GM23248 (cell line): Measurements from ENCODE around the gene KDM6A. TPM values are rescaled to one million over a fixed set of nuclear protein-coding genes. Genes with fewer than 3 reads are reported as not detected.

Experiments used
- DNase-seq: peaks from one replicate; pipeline ENCODE4 v3.0.0-alpha.2; 2015
- H2AFZ ChIP-seq: fragments of 200-600 bp; sonication (generic); 2 replicates; pipeline ENCODE4 v1.6.1; 2016; ENCODE audit warnings: antibody characterized with exemption
- H3F3A ChIP-seq: fragments of 200-600 bp; sonication (generic); 2 replicates; pipeline ENCODE4 v1.6.1; 2016; ENCODE audit warnings: mild to moderate bottlenecking, antibody characterized with exemption, mixed run types; ENCODE audit not compliant: insufficient read depth
- H3K27ac ChIP-seq: fragments of 200-600 bp; sonication (generic); 2 replicates; pipeline ENCODE4 v1.5.1; 2016; ENCODE audit warnings: mild to moderate bottlenecking
- H3K27me3 ChIP-seq: fragments of 200-600 bp; sonication (generic); replicated peaks from 2 replicates; pipeline ENCODE4 v1.6.1; 2016; ENCODE audit warnings: mild to moderate bottlenecking; ENCODE audit not compliant: insufficient read depth
- H3K36me3 ChIP-seq: fragments of 200-600 bp; sonication (generic); 2 replicates; pipeline ENCODE4 v1.6.1; 2016; ENCODE audit warnings: low read depth, mild to moderate bottlenecking
- H3K4me1 ChIP-seq: fragments of 200-600 bp; sonication (generic); 2 replicates; pipeline ENCODE4 v1.6.1; 2016; ENCODE audit warnings: mild to moderate bottlenecking; ENCODE audit not compliant: insufficient read depth
- H3K4me2 ChIP-seq: fragments of 200-600 bp; sonication (generic); one replicate; pipeline ENCODE4 v1.6.1; 2016; ENCODE audit warnings: mild to moderate bottlenecking; ENCODE audit not compliant: unreplicated experiment
- H3K4me3 ChIP-seq: fragments of 200-600 bp; sonication (generic); 2 replicates; pipeline ENCODE4 v1.5.1; 2016; ENCODE audit warnings: mild to moderate bottlenecking
- H3K79me2 ChIP-seq: fragments of 200-600 bp; sonication (generic); 2 replicates; pipeline ENCODE4 v1.6.1; 2016; ENCODE audit warnings: mild to moderate bottlenecking; ENCODE audit not compliant: insufficient read depth
- H3K9ac ChIP-seq: fragments of 200-600 bp; sonication (generic); 2 replicates; pipeline ENCODE4 v1.6.1; 2016; ENCODE audit warnings: mild to moderate bottlenecking
- H3K9me2 ChIP-seq: fragments of 200-600 bp; sonication (generic); 2 replicates; pipeline ENCODE4 v1.6.1; 2016; ENCODE audit warnings: mixed run types, mild to moderate bottlenecking, moderate library complexity; ENCODE audit not compliant: insufficient read depth
- H3K9me3 ChIP-seq: fragments of 200-600 bp; sonication (generic); one replicate; pipeline ENCODE4 v1.6.1; 2017; ENCODE audit warnings: low read depth
- H4K20me1 ChIP-seq: fragments of 200-600 bp; sonication (generic); 2 replicates; pipeline ENCODE4 v1.6.0; 2016; ENCODE audit not compliant: insufficient read depth
- EZH2 ChIP-seq: fragments of 200-600 bp; sonication (generic); IDR thresholded peaks from 2 replicates; pipeline ENCODE4 v1.6.1; 2018; ENCODE audit warnings: antibody characterized with exemption, mild to moderate bottlenecking; ENCODE audit not compliant: insufficient read depth, poor library complexity, severe bottlenecking
- EZH2phosphoT487 ChIP-seq: fragments of 200-600 bp; sonication (generic); IDR thresholded peaks from 2 replicates; pipeline ENCODE4 v1.6.1; 2018; ENCODE audit warnings: antibody characterized with exemption, moderate library complexity, mild to moderate bottlenecking, low read depth; ENCODE audit not compliant: insufficient read depth
- WGBS, 2 experiments: methylation state at CpG; one replicate each; pipeline ENCODE4 v1.1.6; 2015 to 2017; ENCODE audit warnings: low lambda C conversion rate in 2 of 2, low coverage in 1 of 2; ENCODE audit errors: missing lambda C conversion rate in 2 of 2; 5-methylcytosine and 5-hydroxymethylcytosine counted together
- in situ Hi-C: fragments of 300-500 bp; cut with MboI; formaldehyde crosslinking; loops from 2 replicates; pipeline ENCODE4 v1.15.0; 2020
- polyA plus RNA-seq: library from polyadenylated mRNA; unstranded; fragments of >200 nt; fragmentation: Nextera tagmentation; extraction: Ambion mirVana; gene quantifications from 2 replicates; pipeline ENCODE4 v1.2.1, GENCODE V29; 2016
- total RNA-seq: library from RNA; depleted of rRNA; stranded (reverse); fragments of >200 nt; shearing (Covaris generic); gene quantifications from 2 replicates; pipeline ENCODE4 v1.2.3, GENCODE V29; 2014

KDM6A gene
- total and polyA plus RNA-seq, 2 experiments from 2014 or later: 5.8 to 12.0 TPM

DNA sequence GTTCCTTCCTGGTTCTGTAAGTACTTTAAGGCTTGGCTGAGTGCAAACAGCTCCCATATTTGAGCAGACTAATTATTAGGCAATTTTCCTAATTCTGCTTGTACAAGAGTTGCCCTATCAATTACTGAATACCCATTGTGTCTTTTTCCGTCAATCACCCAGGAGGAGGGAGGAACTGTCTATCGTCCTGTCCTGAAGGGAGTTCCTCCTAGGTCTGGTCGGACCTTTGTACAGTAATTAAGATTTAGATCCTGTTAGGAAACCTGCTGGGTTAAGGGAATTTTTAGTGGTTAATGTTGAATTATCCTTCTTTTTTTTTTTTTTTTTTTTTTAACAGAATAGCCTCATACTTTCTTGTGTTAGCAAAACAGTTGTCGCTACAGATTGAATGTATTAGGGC lies 130.1 kb downstream of the KDM6A start:
- H3K9me3 ChIP-seq: no peaks in the 10 kb centered on the region
- WGBS, 2 experiments: 95 to 96% methylated on average over 4 of the region's 4 CpGs
- no peaks in the 10 kb centered on the region for H4K20me1 ChIP-seq
- H3K4me1 ChIP-seq: no peaks in the 10 kb centered on the region
- H3K4me3 ChIP-seq: no peak overlapping the region
- peaks cover 82% of the 10 kb centered on the region for H3K79me2 ChIP-seq
- no peak overlapping the region for H3K27ac ChIP-seq
- H3F3A ChIP-seq: no peaks in the 10 kb centered on the region
- H3K36me3 ChIP-seq: no peaks in the 10 kb centered on the region
- TF ChIP-seq EZH2 (no peak), EZH2phosphoT487 (no peak)
- H3K4me2 ChIP-seq: no peak overlapping the region
- no peaks in the 10 kb centered on the region for H3K9me2 ChIP-seq
- no peak overlapping the region for H2AFZ ChIP-seq
- H3K27me3 ChIP-seq: no peaks in the 10 kb centered on the region
- in situ Hi-C loops: no loop called here
- no peak overlapping the region for H3K9ac ChIP-seq
- no peak for DNase-seq

DNA sequence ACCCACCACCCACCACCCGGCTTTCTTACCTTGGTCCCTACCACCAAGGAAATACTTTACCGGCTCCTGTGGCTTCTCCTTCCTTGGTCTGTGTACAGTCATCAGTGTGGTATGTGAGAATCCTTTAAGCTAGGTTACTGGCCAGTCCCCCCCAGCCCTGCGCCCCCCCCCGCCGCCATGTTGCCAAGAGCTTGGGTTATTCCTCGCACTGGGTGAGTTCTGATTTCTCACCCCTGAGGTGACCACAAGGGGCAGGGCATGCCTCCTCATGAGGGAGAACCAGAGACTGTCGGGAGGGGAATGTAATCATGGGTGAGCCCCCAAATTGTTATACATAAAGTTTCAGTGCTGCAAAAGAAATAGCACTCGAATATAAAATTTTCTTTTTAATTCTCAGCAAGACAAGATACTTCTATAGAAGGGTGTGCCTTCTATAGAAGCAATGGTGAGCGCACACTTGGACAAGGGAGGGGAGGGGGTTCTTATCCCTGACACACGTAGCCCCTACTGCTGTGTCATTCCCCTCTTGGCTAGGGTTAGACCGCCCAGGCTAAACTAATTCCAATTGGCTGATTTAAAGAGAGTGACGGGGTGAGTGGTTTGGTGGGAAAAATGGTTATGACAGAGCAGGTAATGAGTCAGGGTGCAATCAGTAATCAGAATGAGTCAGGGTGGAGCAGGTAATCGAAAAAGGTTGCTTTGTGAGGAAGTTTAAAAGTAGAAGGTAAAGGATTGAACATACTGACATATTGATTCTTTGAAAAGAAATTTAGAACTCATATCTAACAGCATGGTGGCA lies 133.2 kb downstream of the KDM6A start:
- Histone ChIP-seq H3K9ac (no peak overlapping the region), H3K4me3 (no peak overlapping the region), H4K20me1 (no peaks in the 10 kb centered on the region), H3K9me3 (no peaks in the 10 kb centered on the region), H3K79me2 (peaks cover 79% of the 10 kb centered on the region), H3F3A (peaks cover 15% of the 10 kb centered on the region; the same call in 1 of the 2 replicates), H2AFZ (no peak overlapping the region), H3K27me3 (no peaks in the 10 kb centered on the region), H3K4me2 (no peak overlapping the region), H3K9me2 (no peaks in the 10 kb centered on the region), H3K36me3 (no peaks in the 10 kb centered on the region), H3K27ac (no peak overlapping the region), H3K4me1 (peaks cover 25% of the 10 kb centered on the region)
- in situ Hi-C loops: no loop called here
- peak; percentile 11 for DNase-seq
- TF ChIP-seq EZH2phosphoT487 (no peak), EZH2 (no peak)
- WGBS, 2 experiments: 96% methylated on average over 7 to 13 of the region's 13 CpGs

DNA sequence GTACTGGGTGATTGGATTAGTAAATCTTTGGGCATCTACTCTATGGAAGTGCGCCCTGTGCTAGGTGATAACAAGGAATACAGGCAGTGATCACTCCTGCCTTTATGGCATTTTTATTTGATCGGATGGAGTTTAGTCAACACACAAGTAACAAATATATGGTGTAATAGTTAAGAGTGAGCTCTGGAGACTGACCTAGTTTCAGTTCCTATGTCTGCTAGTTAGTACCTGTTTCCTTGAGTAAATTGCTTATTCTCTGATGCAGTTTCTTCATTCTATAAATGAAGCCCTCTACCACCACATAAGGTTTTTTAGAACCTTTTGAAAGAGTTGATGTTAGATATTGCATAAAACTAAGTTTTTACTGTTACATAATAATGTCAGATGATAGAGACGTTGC lies 134.6 kb downstream of the KDM6A start:
- H3F3A ChIP-seq: peaks cover 15% of the 10 kb centered on the region; the same call in 1 of the 2 replicates
- peaks cover 72% of the 10 kb centered on the region for H3K79me2 ChIP-seq
- H3K4me1 ChIP-seq: peaks cover 29% of the 10 kb centered on the region
- H3K9ac ChIP-seq: no peak overlapping the region
- no peak overlapping the region for H3K27ac ChIP-seq
- DNase-seq: no peak
- 93 to 100% methylated on average over 3 of the region's 3 CpGs for WGBS, 2 experiments
- no peaks in the 10 kb centered on the region for H3K9me2 ChIP-seq
- no peak overlapping the region for H2AFZ ChIP-seq
- H3K36me3 ChIP-seq: no peaks in the 10 kb centered on the region
- no peak overlapping the region for H3K4me2 ChIP-seq
- no peak overlapping the region for H3K4me3 ChIP-seq
- TF ChIP-seq EZH2phosphoT487 (no peak), EZH2 (no peak)
- H3K9me3 ChIP-seq: no peaks in the 10 kb centered on the region
- in situ Hi-C loops: no loop called here
- H3K27me3 ChIP-seq: no peaks in the 10 kb centered on the region
- H4K20me1 ChIP-seq: no peaks in the 10 kb centered on the region

DNA sequence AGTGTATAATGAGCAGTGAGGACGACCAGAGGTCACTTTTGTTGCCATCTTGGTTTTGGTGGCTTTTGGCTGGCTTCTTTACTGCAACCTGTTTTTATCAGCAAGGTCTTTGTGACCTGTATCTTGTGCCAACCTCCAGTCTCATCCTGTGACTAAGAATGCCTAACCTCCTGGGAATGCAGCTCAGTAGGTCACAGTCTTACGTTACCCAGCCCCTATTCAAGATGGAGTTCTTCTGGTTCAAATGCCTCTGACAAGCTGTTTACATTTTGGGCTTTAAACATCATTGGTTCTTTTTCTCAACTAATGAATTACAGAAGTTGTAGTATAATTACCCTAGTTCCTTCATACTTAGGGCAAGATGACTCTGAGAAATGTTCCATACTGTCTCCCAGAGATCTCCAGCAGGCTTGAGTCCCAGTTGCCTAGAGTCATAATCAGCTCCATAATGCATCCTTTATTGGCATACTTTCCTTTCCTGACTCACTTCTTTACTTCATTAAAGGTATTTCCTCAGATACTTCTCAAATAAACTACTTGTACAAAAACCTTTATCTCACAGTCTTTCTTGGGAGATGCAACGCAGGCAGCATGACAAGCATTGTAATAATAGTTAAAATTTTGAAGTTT lies 136.5 kb downstream of the KDM6A start:
- peaks cover 15% of the 10 kb centered on the region; the same call in 1 of the 2 replicates for H3F3A ChIP-seq
- no peak overlapping the region for H3K4me3 ChIP-seq
- no peak overlapping the region for H3K9ac ChIP-seq
- H3K27ac ChIP-seq: peak overlapping the region; percentile 47
- H2AFZ ChIP-seq: no peak overlapping the region
- no peaks in the 10 kb centered on the region for H4K20me1 ChIP-seq
- H3K9me2 ChIP-seq: no peaks in the 10 kb centered on the region
- H3K4me2 ChIP-seq: no peak overlapping the region
- DNase-seq: peak; percentile 58
- H3K79me2 ChIP-seq: peaks cover 77% of the 10 kb centered on the region
- H3K9me3 ChIP-seq: no peaks in the 10 kb centered on the region
- H3K4me1 ChIP-seq: peaks cover 29% of the 10 kb centered on the region
- in situ Hi-C loops: no loop called here
- 54 to 59% methylated on average over 3 of the region's 3 CpGs for WGBS, 2 experiments
- H3K36me3 ChIP-seq: no peaks in the 10 kb centered on the region
- TF ChIP-seq EZH2 (no peak), EZH2phosphoT487 (no peak)
- H3K27me3 ChIP-seq: no peaks in the 10 kb centered on the region
